GM10266 (cell line): ENCODE measurements around the gene NF2.

Source experiments
- DNase-seq: peaks from one replicate; pipeline ENCODE4 v3.0.0; 2012; ENCODE audit errors: extremely low spot score
- TF ChIP-seq, protein P1 (sequence below): IDR thresholded peaks from 2 replicates; pipeline ENCODE4 v1.5.1; 2012; ENCODE audit warnings: mild to moderate bottlenecking, low read depth; ENCODE audit not compliant: control insufficient read depth, insufficient read depth; ENCODE audit errors: missing control alignments

The NF2 gene

GRCh38 chr22:29707010-29707409 lies 103.6 kb downstream of the NF2 start:
- TF ChIP-seq, protein P1, sequence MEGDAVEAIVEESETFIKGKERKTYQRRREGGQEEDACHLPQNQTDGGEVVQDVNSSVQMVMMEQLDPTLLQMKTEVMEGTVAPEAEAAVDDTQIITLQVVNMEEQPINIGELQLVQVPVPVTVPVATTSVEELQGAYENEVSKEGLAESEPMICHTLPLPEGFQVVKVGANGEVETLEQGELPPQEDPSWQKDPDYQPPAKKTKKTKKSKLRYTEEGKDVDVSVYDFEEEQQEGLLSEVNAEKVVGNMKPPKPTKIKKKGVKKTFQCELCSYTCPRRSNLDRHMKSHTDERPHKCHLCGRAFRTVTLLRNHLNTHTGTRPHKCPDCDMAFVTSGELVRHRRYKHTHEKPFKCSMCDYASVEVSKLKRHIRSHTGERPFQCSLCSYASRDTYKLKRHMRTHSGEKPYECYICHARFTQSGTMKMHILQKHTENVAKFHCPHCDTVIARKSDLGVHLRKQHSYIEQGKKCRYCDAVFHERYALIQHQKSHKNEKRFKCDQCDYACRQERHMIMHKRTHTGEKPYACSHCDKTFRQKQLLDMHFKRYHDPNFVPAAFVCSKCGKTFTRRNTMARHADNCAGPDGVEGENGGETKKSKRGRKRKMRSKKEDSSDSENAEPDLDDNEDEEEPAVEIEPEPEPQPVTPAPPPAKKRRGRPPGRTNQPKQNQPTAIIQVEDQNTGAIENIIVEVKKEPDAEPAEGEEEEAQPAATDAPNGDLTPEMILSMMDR, result no peak

DNA sequence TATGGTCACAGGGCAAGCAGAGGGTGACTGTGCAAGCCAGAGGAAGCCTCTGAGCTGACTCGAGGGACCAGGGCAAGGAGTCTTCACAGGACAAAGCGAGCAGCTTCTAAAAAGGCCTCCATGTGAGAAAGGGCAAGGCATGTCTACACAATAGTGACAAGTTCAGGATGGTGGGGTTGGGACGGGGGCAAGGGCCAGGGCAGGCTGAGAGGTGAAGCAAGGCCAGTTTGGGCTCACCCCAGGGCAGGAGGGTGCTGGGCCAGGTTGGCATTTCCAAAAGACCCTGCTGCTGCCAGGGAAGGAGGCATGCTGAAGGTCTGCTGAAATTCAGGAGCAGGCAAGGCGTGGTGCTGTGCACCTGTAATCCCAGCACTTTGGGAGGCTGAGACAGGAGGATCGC lies 104.0 kb downstream of the NF2 start:
- no peak for DNase-seq
- TF ChIP-seq, protein P1, result no peak

More at GRCh38 chr22:29707010-29707409, 103.6 kb downstream of the NF2 start:
- no peak for DNase-seq

- TF ChIP-seq, protein P1, result no peak
- DNase-seq, result no peak
Measured at GRCh38 chr22:29710193-29710592, 106.8 kb downstream of the NF2 start.

GRCh38 chr22:29710922-29711593 lies 107.6 kb downstream of the NF2 start:
- TF ChIP-seq, protein P1, result no peak
- no peak for DNase-seq

DNA sequence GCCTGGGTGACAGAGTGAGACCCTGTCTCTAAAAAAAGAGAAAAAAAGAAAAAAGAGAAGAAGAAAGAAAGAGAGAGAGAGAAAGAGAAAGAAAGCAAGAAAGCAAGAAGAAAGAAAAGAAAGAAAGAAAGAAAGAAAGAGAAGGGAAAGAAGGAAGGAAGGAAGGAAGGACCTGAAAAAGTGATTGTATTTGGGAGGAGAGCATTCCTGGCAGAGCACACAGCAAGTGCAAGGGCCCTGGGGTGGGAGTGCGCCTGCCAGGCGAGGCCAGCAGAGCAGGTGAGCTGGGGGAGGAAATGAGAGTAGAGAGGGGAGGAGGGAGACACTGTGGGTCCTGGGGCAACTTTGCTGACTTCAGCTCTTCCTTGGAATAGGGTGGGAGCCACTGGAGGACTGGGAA lies 108.7 kb downstream of the NF2 start:
- no peak for DNase-seq
- TF ChIP-seq, protein P1, result no peak

GRCh38 chr22:29713156-29713727 lies 109.8 kb downstream of the NF2 start:
- TF ChIP-seq, protein P1, result no peak
- DNase-seq, result no peak

GRCh38 chr22:29715240-29715639 lies 111.8 kb downstream of the NF2 start:
- TF ChIP-seq, protein P1, result no peak
- DNase-seq, result no peak
